Parathyroid adenoma (tissue), 2 donors: ENCODE results near the gene AGBL4.

Experiments used
- H2AFZ ChIP-seq: fragments of 300-600 bp; sonication (generic); one replicate; pipeline ENCODE4 v1.7.0; 2017; ENCODE audit warnings: antibody characterized with exemption, mild to moderate bottlenecking
- H3K27ac ChIP-seq: fragments of 300-600 bp; sonication (generic); one replicate; pipeline ENCODE4 v1.7.0; 2017
- H3K27me3 ChIP-seq: fragments of 300-600 bp; sonication (generic); one replicate; pipeline ENCODE4 v1.7.0; 2017; ENCODE audit warnings: low read length; ENCODE audit not compliant: control insufficient read depth, insufficient read depth
- H3K36me3 ChIP-seq: fragments of 300-600 bp; sonication (generic); one replicate; pipeline ENCODE4 v1.7.0; 2017; ENCODE audit warnings: low read length; ENCODE audit not compliant: control insufficient read depth, insufficient read depth
- H3K4me1 ChIP-seq: fragments of 300-600 bp; sonication (generic); one replicate; pipeline ENCODE4 v1.7.0; 2017; ENCODE audit warnings: control low read depth
- H3K4me2 ChIP-seq: fragments of 300-600 bp; sonication (generic); one replicate; pipeline ENCODE4 v1.7.0; 2017; ENCODE audit warnings: low read length
- H3K4me3 ChIP-seq: fragments of 300-600 bp; sonication (generic); one replicate; pipeline ENCODE4 v1.7.0; 2017; ENCODE audit warnings: low read depth, low read length
- H3K79me2 ChIP-seq: fragments of 300-600 bp; sonication (generic); one replicate; pipeline ENCODE4 v1.7.0; 2017; ENCODE audit warnings: control low read depth
- H3K9ac ChIP-seq: fragments of 300-600 bp; sonication (generic); one replicate; pipeline ENCODE4 v1.7.0; 2017; ENCODE audit warnings: mild to moderate bottlenecking
- H3K9me3 ChIP-seq: fragments of 300-600 bp; sonication (generic); one replicate; pipeline ENCODE4 v1.7.0; 2017; ENCODE audit warnings: low read length; ENCODE audit not compliant: control insufficient read depth
- TF ChIP-seq, protein P1 (sequence below): fragments of 300-600 bp; sonication (generic); IDR thresholded peaks from one replicate; pipeline ENCODE4 v1.7.0; 2017; ENCODE audit warnings: antibody characterized with exemption, mild to moderate bottlenecking
- donor health status: primary hyperparathyroidism.

The AGBL4 gene

DNA sequence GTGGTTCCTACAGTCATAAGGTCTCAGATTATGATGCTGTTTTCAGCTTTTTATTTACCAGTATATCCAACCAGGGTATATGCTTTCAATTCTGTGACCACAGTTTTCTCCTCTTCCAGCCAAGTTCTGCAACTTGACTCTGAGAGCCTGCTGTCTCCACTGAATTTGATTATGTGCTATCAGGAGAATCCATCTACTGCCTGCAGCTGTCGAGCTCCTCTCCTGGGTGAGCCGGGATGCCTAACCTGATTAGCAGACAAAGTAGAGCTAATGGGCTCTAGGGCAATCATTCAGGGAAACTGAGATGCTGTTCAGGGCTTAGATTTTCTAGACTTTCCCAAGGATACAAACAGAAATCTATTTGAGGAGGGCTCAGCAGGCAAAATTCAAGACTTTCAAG is 975.6 kb downstream of the AGBL4 start:
- H2AFZ ChIP-seq: no peak overlapping the region
- H3K4me1 ChIP-seq: no peaks in the 10 kb centered on the region
- no peaks in the 10 kb centered on the region for H3K36me3 ChIP-seq
- H3K27me3 ChIP-seq: no peaks in the 10 kb centered on the region
- TF ChIP-seq, protein P1, sequence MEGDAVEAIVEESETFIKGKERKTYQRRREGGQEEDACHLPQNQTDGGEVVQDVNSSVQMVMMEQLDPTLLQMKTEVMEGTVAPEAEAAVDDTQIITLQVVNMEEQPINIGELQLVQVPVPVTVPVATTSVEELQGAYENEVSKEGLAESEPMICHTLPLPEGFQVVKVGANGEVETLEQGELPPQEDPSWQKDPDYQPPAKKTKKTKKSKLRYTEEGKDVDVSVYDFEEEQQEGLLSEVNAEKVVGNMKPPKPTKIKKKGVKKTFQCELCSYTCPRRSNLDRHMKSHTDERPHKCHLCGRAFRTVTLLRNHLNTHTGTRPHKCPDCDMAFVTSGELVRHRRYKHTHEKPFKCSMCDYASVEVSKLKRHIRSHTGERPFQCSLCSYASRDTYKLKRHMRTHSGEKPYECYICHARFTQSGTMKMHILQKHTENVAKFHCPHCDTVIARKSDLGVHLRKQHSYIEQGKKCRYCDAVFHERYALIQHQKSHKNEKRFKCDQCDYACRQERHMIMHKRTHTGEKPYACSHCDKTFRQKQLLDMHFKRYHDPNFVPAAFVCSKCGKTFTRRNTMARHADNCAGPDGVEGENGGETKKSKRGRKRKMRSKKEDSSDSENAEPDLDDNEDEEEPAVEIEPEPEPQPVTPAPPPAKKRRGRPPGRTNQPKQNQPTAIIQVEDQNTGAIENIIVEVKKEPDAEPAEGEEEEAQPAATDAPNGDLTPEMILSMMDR: no peak
- H3K9ac ChIP-seq: no peak overlapping the region
- no peak overlapping the region for H3K4me2 ChIP-seq
- no peak overlapping the region for H3K27ac ChIP-seq
- H3K4me3 ChIP-seq: no peak overlapping the region
- H3K9me3 ChIP-seq: no peaks in the 10 kb centered on the region
- H3K79me2 ChIP-seq: no peaks in the 10 kb centered on the region

GRCh38 chr1:49046305-49046704 is 977.4 kb downstream of the AGBL4 start:
- Histone ChIP-seq H2AFZ (no peak overlapping the region), H3K4me1 (no peaks in the 10 kb centered on the region), H3K4me2 (no peak overlapping the region), H3K79me2 (no peaks in the 10 kb centered on the region), H3K9ac (no peak overlapping the region), H3K4me3 (no peak overlapping the region), H3K36me3 (no peaks in the 10 kb centered on the region), H3K27ac (no peak overlapping the region), H3K9me3 (no peaks in the 10 kb centered on the region), H3K27me3 (no peaks in the 10 kb centered on the region)
- TF ChIP-seq, protein P1: no peak

GRCh38 chr1:49045371-49045770 is 978.4 kb downstream of the AGBL4 start:
- Histone ChIP-seq H3K79me2 (no peaks in the 10 kb centered on the region), H2AFZ (no peak overlapping the region), H3K9me3 (no peaks in the 10 kb centered on the region), H3K27me3 (no peaks in the 10 kb centered on the region), H3K9ac (no peak overlapping the region), H3K27ac (no peak overlapping the region), H3K4me2 (no peak overlapping the region), H3K4me3 (no peak overlapping the region), H3K36me3 (no peaks in the 10 kb centered on the region), H3K4me1 (no peaks in the 10 kb centered on the region)
- TF ChIP-seq, protein P1: no peak

DNA sequence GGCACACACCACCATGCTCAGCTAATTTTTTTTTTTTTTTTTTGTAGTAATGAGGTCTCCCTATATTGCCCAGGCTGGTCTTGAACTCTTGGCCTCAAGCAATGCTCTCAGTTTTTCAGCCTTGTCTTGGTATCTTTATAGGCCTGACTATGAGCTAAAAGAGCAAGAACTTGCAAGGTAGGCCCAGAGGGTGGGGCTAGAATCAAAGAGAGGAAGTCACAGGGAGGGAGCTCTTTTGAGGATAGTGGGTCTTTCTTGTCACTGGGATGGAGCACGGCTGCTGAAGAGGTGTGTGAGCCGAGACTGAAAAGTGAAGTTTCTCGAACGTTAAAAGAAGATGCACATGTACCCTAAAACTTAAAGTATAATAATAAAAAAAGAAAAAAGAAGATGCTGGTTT is 987.1 kb downstream of the AGBL4 start:
- TF ChIP-seq, protein P1: no peak
- H3K9me3 ChIP-seq: no peaks in the 10 kb centered on the region
- no peaks in the 10 kb centered on the region for H3K4me1 ChIP-seq
- no peak overlapping the region for H3K27ac ChIP-seq
- no peaks in the 10 kb centered on the region for H3K36me3 ChIP-seq
- no peak overlapping the region for H3K4me3 ChIP-seq
- H3K9ac ChIP-seq: no peak overlapping the region
- no peak overlapping the region for H3K4me2 ChIP-seq
- no peaks in the 10 kb centered on the region for H3K79me2 ChIP-seq
- no peak overlapping the region for H2AFZ ChIP-seq
- no peaks in the 10 kb centered on the region for H3K27me3 ChIP-seq

GRCh38 chr1:49028396-49028795 is 995.4 kb downstream of the AGBL4 start:
- H3K27ac ChIP-seq: no peak overlapping the region
- H3K79me2 ChIP-seq: no peaks in the 10 kb centered on the region
- no peak overlapping the region for H3K4me3 ChIP-seq
- TF ChIP-seq, protein P1: no peak
- H3K4me2 ChIP-seq: no peak overlapping the region
- no peaks in the 10 kb centered on the region for H3K4me1 ChIP-seq
- no peaks in the 10 kb centered on the region for H3K27me3 ChIP-seq
- H3K36me3 ChIP-seq: no peaks in the 10 kb centered on the region
- no peak overlapping the region for H2AFZ ChIP-seq
- no peaks in the 10 kb centered on the region for H3K9me3 ChIP-seq
- no peak overlapping the region for H3K9ac ChIP-seq
